Measurements from ENCODE around the gene OR51B5.
"Not testable (repeated sequence)": the region's sequence is repeated elsewhere in the genome, so short reads cannot be mapped to it uniquely, and the experiment has no call there.

The OR51B5 gene, protein sequence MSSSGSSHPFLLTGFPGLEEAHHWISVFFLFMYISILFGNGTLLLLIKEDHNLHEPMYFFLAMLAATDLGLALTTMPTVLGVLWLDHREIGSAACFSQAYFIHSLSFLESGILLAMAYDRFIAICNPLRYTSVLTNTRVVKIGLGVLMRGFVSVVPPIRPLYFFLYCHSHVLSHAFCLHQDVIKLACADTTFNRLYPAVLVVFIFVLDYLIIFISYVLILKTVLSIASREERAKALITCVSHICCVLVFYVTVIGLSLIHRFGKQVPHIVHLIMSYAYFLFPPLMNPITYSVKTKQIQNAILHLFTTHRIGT

DNA sequence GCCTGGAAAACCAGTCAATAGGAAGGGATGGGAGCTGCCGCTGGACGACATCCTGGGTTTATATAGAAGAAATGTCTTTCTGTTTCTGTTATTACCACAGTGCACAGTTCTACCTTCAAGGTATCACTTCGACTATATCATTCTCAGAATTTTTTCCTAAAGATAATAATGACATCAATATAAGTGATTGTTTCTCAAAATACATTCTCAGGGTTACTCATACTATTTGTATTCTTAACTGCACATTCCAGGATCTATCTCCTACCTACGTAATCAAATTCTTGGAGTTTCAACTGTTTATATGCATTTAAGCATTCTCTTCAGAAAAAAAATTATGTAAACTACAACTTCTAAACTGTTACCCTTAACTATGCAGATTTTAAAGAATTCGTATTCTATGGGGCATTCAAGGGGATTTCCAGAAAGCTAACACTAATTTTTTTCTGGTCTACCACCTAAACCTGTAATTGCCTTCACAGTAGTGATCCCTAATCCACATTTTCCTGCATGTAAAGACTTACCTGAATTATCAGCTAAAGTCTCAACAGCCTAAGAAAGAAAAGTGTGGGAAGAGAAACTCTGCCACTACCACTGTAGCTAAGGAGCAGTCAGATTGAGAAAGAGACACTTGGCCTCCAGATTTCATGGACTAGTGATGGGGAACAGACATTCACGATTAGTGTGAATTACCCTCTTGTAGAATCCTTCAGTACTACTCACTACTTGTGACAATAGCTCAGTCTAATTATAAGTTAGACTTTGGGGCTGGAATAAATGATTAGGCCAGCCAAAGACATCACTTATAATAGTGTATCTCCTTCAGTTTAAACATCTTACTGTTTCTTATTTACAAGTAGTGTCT lies at the start of gene OR51B5:
OR51B5 (minus strand) TSS at position 51 of the 862 bp plus-strand sequence; CDS start at position 51, 0 bp downstream.
- DNase-seq, result no peak

DNA sequence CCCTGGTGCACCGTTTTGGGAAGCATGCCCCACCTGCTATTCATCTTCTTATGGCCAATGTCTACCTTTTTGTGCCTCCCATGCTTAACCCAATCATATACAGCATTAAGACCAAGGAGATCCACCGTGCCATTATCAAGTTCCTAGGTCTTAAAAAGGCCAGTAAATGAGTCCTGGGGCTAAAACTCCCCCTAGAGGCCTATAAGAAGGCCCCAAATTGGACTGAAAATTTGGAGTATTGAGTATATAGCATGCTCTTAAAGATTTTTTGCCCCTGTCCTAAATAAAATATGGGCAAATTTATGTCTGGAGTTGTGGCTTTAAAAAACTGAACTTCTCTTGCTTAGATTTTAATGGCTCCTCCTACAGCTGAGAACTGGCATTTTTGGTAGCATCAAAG lies 46.9 kb upstream of the OR51B5 start:
- no peak for DNase-seq

DNA sequence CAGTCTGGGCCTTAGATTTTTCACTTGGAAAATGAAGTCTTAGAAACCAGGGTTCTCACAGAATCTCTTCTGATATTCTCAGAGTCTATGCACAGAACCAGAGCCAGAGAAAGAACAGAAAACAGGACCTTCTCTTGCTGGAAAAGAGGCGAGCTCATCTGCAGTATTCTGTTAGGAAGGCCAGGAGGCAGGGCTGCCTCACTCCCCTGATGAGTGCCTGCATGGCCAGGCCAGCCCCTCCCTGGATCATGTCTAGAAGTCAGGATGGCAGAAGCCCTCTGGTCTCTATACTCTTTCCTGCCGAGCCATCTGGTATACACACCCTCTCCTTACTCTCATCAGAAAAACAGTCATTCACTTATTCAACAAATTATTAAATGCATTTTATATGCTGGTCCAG lies 41.0 kb upstream of the OR51B5 start:
- DNase-seq, result no peak

DNA sequence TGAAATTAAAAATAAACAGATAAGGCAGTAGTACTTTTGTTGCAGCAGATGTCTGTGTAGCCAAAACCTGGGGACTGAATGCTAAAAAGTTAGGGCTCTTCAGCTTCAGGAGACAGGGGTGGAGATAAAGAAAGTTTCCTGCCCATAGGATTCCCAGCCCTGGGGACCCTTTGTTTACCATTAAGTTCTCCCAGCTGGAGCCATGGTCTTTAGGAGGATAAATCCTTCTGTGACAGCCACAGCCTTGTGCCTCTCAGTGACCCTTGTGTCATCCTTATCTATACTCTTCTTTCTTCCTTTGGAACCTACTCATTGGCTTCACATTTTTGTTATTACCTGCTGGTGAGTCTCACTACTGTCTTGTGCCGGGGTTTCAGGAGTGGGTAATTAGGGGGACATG lies 40.3 kb upstream of the OR51B5 start, which contains the start of gene OR51M1:
OR51M1 (plus strand) TSS at position 237 of the 400 bp plus-strand sequence. CDS start 5,587 bp downstream, outside the sequence.
- DNase-seq, result no peak

DNA sequence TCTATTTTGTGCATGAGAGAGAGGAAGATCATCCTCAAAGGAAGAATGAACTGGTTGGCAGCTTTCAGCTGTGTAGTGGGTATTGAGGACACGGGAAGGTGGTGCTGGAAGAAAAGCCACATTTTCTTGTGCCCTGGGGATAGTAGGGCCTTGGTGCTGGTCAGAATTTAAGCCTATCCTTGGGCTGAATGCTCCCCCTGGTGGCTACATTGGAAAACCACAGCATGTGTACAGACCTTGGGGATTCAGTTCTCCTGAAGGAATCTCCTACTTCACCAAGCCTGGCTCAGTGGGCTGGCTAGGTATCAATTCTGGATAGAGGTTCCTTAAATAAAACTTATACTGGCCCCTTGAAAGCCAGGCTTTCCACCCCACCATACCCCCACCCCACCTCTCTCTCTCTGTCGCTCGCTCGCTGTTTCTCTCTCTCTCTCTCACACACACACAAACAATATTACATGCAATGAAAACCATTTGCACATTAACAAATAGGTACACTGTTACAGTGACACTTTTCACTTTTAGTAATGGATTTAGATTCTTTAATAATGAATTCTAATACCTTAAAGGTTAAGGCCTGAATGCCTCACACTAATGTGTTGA lies 37.5 kb upstream of the OR51B5 start:
- peak; percentile 2 for DNase-seq

DNA sequence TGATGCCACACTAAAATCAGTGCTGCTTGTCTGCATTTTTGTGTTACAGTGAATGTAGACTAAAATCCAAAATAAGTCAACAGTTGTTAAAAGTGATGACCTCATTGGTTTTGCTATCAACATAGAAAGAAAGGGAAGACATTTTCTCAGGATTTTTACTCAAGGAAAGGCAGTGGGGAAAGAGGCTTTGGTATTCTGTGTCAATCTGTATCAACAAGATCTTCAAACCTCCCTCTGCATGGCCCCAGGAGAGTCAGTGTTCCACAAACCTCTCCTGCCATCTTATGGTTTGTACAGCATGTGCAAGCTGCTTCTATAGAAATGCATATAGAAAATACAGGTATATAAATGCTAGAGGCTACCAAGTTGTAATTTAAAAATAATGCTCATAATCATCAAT lies 26.5 kb upstream of the OR51B5 start:
- DNase-seq, result no peak

DNA sequence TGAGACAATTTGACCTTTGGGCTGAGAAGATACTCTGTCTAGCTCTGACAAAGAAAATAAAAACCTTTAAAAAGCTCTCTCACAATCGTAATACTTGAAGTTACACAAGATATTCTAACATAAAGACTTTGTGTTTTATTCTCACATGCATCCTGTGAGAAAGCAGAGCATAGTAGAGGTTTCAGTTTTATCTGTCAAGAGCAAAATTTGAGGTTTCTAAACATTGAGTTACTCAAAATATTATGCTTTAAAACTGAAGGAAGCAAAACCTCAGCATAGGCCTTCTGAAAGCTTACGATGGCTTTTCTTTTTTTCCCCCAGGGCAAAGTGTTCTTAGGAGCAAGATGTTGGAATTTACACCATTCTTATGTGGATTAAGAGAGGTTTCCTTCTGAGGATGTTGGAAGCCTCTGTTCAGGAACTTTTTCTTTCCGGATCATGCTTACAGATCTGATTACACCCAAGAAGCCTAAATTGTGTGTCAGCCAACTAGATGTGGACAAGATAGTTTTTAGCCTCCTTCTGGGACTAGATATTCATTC lies 25.2 kb upstream of the OR51B5 start:
- no peak for DNase-seq

DNA sequence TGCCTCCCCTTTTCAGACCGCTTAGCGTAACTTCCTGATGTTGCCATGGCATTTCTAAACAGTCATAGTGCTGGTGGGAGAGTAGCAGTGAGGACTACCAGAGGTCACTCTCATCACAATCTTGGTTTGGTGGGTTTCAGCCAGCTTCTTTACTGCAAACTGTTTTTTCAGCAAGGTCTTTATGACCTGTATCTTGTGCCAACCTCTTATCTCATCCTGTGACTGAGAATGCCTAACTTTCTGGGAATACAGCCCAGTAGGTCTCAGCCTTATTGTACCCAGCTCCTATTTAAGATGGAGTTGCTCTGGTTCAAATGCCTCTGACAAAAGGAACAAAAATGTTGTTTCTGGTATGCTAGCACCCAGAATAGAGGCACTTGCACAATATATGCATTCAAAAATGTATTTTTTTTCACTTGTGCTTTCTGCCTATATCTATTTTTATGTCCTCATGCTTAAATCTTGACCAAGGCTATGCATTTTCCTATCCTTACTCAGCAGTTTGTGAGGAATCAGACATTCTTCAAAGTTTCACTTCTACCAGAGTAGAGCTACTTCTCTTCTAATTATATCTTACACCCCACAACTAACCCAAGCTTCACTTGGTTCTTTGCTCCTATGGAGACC lies 24.2 kb upstream of the OR51B5 start:
- no peak for DNase-seq

DNA sequence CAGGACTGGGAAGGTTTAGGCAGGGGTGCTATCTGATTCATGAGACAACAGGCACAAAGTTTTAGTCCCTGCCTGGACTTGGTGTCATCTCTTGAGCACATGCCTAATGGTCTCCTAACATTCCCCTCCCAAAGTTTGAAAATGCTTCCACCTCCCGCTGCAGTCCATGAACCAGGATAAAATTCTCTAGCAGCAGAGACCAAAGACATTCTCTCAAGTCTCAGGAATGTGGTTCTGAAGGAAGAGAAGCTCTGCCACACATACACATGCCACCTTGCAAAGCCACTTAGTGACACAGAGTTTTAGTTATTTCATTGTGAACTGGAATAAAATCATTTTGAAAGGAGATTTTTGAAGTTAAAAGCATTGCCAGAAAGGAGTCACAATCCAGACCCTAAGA lies 23.5 kb upstream of the OR51B5 start:
- DNase-seq, result no peak

DNA sequence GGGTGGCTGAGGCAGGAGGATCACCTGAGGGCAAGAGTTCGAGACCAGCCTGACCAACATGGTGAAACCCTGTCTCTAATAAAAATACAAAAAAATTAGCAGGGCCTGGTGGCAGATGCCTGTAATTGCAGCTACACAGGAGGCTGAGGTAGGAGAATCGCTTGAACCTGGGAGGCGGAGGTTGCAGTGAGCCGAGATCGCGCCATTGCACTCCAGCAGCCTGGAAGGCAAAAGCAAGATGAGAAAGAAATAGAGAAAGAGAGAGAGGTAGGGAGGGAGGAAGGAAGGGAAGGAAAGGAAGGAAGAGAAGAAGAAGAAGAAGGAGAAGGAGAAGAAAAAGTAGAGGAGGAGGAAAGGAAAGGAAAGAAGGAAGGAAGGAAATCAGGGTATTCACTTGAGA lies 23.0 kb upstream of the OR51B5 start:
- DNase-seq, result not testable (repeated sequence)

DNA sequence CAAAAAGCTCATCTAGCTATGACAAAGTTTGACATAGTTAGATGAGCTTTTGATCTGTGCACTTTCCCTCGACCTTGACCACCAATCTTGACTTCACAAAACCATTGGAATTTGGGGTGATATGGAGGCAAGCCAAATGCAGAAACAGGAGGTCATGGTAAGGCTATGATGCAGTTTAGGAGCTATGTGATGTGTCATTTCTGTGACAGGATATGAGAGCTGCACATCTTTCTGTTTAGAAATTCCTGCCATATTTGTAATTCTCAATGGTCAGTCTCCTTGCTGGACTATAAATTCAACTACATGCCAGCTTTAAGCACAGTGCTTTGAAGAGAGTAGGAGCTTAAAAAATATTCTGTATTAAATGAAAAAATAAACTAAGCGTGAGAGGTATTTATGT lies 20.9 kb upstream of the OR51B5 start:
- no peak for DNase-seq

DNA sequence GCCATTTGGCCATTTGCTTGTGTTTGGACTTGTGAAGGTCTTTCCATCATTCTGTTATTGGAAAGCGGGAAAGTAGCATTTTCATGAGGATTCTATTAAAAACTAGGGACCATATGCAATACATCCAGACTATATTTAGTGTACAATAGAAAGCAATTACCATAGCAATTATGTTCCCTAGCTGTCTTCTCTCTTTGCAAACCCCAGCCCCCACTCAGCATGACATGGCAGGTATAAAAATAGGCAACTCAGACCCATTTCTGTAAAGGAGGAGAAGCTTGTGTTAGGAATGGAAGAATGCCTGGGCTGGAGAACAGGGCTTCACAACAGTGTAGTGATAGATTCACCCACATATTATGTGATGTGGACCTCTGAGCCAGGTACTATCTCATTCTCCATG lies 20.4 kb upstream of the OR51B5 start:
- no peak for DNase-seq

DNA sequence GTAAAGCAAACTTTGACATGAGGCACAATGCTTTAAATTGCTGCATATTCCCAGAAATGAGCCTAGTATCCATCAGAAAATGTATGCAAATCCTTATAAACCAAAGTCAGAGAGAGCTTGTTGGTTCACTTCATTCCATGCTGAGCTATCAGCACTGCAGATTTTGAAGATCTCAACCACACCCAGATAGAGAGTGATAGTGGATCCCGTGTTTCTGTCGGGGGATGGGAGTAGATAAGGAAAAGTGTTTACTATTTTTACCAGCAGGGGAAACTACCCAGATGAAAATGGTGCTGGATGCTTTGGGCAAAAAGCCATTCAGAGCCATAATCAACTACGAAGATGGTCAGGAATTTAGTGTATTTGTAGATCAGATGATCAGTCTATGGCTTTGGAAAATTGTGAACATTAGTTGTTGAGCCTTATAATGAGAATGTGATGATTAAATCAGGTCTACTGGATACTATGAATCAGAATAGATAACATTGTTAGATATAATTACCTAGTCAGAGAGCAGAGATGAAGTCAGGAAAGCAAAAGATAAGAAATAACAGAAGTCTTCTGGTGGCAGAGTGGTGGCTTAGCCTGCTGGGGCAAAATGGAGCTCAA lies 18.8 kb upstream of the OR51B5 start:
- no peak for DNase-seq

DNA sequence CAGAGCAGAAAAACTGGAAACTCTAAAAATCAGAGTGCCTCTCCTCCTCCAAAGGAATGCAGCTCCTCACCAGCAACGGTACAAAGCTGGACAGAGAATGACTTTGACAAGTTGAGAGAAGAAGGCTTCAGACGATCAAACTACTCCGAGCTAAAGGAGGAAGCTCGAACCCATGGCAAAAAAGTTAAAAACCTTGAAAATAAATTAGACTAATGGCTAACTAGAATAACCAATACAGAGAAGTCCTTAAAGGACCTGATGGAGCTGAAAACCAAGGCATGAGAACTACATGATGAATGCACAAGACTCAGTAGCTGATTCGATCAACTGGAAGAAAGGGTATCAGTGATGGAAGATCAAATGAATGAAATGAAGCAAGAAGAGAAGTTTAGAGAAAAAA lies 12.7 kb upstream of the OR51B5 start:
- not testable (repeated sequence) for DNase-seq

DNA sequence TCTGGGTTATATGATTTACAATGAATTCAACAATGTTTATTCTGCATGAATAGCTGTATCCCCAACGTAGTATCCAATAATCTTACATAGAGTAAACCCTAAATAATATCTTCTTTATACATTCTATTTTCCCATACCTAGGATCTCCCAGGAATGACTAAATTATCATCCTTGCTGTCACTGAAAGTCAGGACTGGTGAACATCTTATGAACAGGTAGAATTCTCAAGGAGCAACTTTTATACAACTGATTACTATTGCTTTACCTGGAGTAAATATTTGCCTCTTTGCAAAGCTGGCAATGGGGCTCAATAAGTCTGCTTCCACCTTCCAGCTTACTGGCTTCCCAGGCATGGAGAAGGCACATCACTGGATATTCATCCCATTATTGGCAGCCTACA lies 7.9 kb upstream of the OR51B5 start, which contains the start of gene OR51B6:
OR51B6 (plus strand) TSS at position 301 of the 400 bp plus-strand sequence; CDS start at position 301, 0 bp downstream.
- DNase-seq, result no peak

DNA sequence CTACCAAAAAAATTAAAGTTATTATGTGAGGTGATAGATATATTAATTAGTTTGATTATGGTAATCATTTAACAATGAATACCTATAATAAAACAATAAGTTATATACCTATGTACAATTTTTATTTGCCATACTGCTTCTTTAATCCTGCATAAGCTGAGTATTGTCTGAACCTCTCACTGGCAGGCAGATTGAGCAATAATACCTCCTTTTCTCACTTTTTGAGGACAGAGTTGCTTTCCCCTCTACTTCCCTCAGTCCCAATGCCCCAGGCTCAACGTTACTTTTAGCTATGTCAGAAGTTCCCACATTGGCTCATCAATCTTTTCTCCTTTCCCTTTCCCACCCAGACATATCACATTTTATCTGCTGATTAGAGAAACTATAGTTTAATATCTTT lies 6.2 kb upstream of the OR51B5 start:
- no peak for DNase-seq

DNA sequence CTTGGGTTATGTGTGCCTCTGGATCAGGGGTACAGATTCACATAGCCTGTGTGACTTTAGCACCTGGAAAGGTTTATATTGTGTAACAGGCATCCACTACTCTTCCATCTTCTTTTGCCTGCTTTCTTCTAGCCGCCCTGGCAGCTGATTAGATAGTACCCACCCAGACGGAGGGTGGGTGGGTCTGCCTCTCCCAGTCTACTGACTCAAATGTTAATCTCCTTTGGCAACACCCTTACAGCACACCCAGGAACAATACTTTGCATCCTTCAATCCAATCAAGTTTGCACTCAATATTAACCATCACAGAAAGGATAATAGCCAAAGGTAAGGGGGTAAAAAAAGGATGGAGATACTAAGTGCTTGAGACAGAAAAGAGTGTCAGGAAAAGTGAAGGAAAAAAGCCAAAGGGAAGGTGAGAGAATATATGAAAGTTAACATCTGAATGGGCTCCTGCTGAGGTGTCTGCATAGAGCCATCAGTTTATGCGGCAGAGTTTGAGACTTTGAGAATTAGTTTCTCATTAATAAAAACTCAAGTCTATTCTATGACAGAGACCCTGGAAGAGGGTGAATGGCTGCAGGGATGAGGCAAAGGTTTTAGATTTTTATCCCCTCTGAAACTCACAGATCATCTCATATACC lies 5.3 kb upstream of the OR51B5 start:
- DNase-seq, result no peak

DNA sequence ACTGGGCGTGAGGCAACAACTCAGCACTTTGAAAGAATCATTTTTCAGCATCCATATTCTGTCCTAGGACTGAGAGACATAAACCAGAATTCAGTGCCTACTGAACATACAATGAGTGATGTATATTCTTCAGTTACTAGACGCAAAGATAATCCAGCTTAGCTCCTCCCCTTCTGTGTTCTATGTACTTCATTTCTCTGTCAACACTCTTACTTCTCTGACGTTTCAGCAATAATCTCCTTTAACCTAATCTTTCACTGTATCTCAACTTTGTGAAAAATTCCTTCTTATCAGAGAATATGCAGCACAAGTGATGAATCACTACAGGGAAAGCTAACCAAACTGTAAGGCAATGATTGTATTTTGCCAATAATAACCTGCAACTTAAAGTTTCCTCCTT lies 2.5 kb upstream of the OR51B5 start:
- DNase-seq, result no peak

DNA sequence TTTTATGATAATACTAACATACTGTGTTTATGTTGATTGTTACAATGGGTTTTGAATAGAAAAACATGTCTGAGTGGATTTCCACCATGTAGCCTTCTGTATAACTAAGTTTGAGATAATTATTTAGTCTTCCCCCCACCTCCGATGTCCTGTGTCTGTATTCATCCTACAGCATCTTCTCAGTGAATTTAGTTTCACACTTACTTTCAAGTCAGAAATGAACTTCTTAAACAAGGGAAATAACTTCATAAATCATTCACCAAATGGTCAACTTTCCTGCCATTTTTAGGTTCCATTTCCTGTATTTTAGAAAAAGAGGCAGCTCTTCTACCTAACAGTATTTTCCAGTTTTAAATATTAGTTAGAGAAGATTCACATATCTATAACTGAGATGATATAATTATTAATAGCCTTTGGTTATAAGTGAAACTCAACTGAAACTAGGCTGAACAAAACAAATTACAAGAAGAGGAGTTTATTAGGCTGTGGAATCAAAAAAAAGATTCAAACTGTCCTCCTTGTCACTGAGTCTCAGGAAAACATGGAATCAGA lies 3.5 kb downstream of the OR51B5 start:
- no peak for DNase-seq

DNA sequence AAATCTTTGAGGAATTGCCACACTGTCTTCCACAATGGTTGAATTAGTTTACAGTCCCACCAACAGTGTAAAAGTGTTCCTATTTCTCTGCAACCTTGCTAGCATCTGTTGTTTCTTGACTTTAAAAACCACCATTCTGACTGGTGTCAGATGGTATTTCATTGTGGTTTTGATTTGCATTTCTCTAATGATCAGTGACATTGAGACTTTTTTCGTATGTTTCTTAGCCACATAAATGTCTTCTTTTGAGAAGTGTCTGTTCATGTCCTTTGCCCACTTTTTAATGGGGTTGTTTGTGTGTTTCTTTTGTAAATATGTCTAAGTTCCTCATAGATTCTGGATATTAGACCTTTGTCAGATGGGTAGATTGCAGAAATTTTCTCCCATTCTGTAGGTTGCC lies 6.1 kb downstream of the OR51B5 start:
- DNase-seq, result not testable (repeated sequence)

DNA sequence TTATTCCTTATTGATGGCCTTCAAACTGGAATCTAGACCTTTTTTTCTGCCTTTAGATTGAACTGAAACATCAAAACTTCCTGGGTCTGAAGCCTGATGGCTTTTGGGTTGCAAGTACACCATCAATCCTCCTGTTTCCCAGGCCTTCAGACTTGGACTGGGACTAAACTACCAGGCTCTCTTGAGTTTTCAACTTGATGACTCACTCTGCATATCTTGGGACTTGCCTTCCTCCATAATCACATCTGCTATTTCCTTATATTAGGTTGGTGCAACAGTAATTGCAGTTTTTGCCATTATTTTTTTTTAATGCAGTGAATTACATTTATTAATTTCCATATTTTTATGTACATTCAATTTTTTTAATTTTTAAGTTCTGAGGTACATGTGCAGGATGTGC lies 7.0 kb downstream of the OR51B5 start:
- no peak for DNase-seq

DNA sequence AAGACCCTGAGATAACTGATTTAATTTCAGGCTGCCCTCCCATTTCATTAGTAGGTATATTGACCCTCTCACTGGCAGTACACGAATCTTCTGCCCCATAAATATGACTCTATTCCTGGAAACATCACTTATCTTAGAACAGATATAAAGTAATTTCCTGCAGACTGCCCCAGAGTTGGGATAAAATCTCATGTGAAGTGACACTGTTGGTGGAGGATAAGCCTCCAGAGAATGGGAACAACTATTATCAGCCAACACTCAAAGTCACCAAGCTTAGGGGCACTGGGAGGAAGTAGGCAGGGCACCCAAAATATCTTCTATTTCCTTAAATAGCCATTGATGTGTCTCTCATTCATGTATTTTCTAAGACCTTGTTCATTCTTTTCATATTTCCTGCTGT lies 8.2 kb downstream of the OR51B5 start:
- no peak for DNase-seq
